Endothelial cell of umbilical vein (primary cell): ENCODE measurements around the gene ANG.

Experiments used
- CTCF ChIP-seq, 2 donors: IDR thresholded peaks; 1 replicate in 1 of 2; 2 replicates in 1 of 2; pipeline ENCODE4 v1.5.1; 2011; ENCODE audit warnings: low read length in 2 of 2, mild to moderate bottlenecking in 2 of 2, moderate library complexity in 2 of 2, control low read depth in 1 of 2, inconsistent platforms in 1 of 2, low read depth in 1 of 2; ENCODE audit not compliant: insufficient read depth in 1 of 2; ENCODE audit errors: extremely low read depth in 1 of 2
- EZH2 ChIP-seq: IDR thresholded peaks from 2 replicates; pipeline ENCODE4 v1.6.1; 2012; ENCODE audit warnings: borderline replicate concordance, low read depth, mild to moderate bottlenecking, moderate library complexity, low read length, inconsistent platforms; ENCODE audit not compliant: severe bottlenecking
- FOS ChIP-seq: IDR thresholded peaks from 2 replicates; pipeline ENCODE4 v1.6.1; 2011; ENCODE audit warnings: mild to moderate bottlenecking, low read length, moderate library complexity, borderline replicate concordance; ENCODE audit not compliant: insufficient read depth
- GATA2 ChIP-seq: IDR thresholded peaks from 2 replicates; pipeline ENCODE4 v1.7.0; 2011; ENCODE audit warnings: low read depth, mild to moderate bottlenecking, moderate library complexity, mixed read lengths, low read length; ENCODE audit not compliant: insufficient read length, insufficient read depth
- JUN ChIP-seq: IDR thresholded peaks from 2 replicates; pipeline ENCODE4 v1.6.1; 2011; ENCODE audit warnings: borderline replicate concordance, low read depth; ENCODE audit not compliant: insufficient read length, insufficient read depth
- MAX ChIP-seq: IDR thresholded peaks from 2 replicates; pipeline ENCODE4 v1.6.1; 2011; ENCODE audit not compliant: insufficient read depth, insufficient read length
- MYC ChIP-seq: IDR thresholded peaks from one replicate; pipeline ENCODE4 v1.6.1; 2011; ENCODE audit warnings: mild to moderate bottlenecking, low read depth, low read length
- POLR2A ChIP-seq: IDR thresholded peaks from 2 replicates; pipeline ENCODE4 v1.6.1; 2012; ENCODE audit warnings: low read depth, mild to moderate bottlenecking, control low read depth, low read length
- POLR2AphosphoS5 ChIP-seq: IDR thresholded peaks from 2 replicates; pipeline ENCODE4 v1.6.1; 2012; ENCODE audit warnings: low read depth, mild to moderate bottlenecking, control low read depth, low read length, moderate library complexity; ENCODE audit not compliant: insufficient read depth

GRCh38 chr14:20684662-20685456, 3.7 kb upstream of the ANG start:
- no peak for TF ChIP-seq POLR2AphosphoS5
- TF ChIP-seq CTCF (IDR thresholded peaks at IDR 0.05; ENCODE audit: extremely low read depth in 1 of 2, insufficient read depth in 1 of 2, low read depth in 1 of 2, low read length in 2 of 2): no peak
- TF ChIP-seq MYC: no peak
- TF ChIP-seq POLR2A: no peak
- no peak for TF ChIP-seq JUN
- no peak for TF ChIP-seq EZH2
- no peak for TF ChIP-seq MAX
- no peak for TF ChIP-seq GATA2
- TF ChIP-seq FOS: no peak
